Subcutaneous abdominal adipose tissue (tissue), 5 donors: ENCODE measurements around the gene LPIN3.

Experiments
- H3K27ac ChIP-seq: one replicate; pipeline ENCODE4 v1.7.0; 2013; ENCODE audit warnings: low read depth, mild to moderate bottlenecking, inconsistent platforms, low read length, moderate library complexity
- H3K27me3 ChIP-seq, 5 donors: one replicate each; pipeline ENCODE4 v1.7.0; 2013; ENCODE audit warnings: low read length in 5 of 5, inconsistent platforms in 1 of 5; ENCODE audit not compliant: control insufficient read depth in 5 of 5, insufficient read depth in 4 of 5
- H3K36me3 ChIP-seq, 5 donors: one replicate each; pipeline ENCODE4 v1.7.0; 2013; ENCODE audit warnings: low read length in 5 of 5; ENCODE audit not compliant: control insufficient read depth in 5 of 5, insufficient read depth in 5 of 5
- H3K4me1 ChIP-seq, 5 donors: one replicate each; pipeline ENCODE4 v1.7.0; 2013; ENCODE audit warnings: low read length in 5 of 5, mild to moderate bottlenecking in 3 of 5, moderate library complexity in 1 of 5; ENCODE audit not compliant: control insufficient read depth in 5 of 5, insufficient read depth in 5 of 5
- H3K4me3 ChIP-seq, 5 donors: one replicate each; pipeline ENCODE4 v1.7.0; 2013; ENCODE audit warnings: low read length in 5 of 5, low read depth in 1 of 5
- H3K9ac ChIP-seq, 5 donors: one replicate each; pipeline ENCODE4 v1.7.0; 2013; ENCODE audit warnings: low read length in 5 of 5, mild to moderate bottlenecking in 4 of 5, moderate library complexity in 3 of 5
- H3K9me3 ChIP-seq, 5 donors: one replicate each; pipeline ENCODE4 v1.7.0; 2013; ENCODE audit warnings: low read length in 5 of 5; ENCODE audit not compliant: control insufficient read depth in 5 of 5
- donor health status: healthy.
- donor health status: healthy.
- donor health status: healthy.
- donor health status: healthy.
- donor health status: healthy.

The LPIN3 gene

GRCh38 chr20:41340327-41341055, at the start of gene LPIN3:
Gene LPIN3 (plus strand): TSS chr20:41340821. CDS start chr20:41345804, 4,983 bp downstream.
- H3K36me3 ChIP-seq: peaks cover 0 to 3% (median 1%) of the 10 kb centered on the region in 5 donors
- peak within 1 kb of the TSS in 4 of 5 donors; percentile 62 to 83 (median 72) for H3K9ac ChIP-seq
- peaks cover 0 to 35% (median 26%) of the 10 kb centered on the region in 5 donors for H3K4me1 ChIP-seq
- H3K4me3 ChIP-seq: peak within 1 kb of the TSS; percentile 58 to 82 (median 61)
- H3K27ac ChIP-seq: peak within 1 kb of the TSS; percentile 70
- peaks cover 0 to 2% (median 0%) of the 10 kb centered on the region in 5 donors for H3K27me3 ChIP-seq
- H3K9me3 ChIP-seq: no peaks in the 10 kb centered on the region

GRCh38 chr20:41293269-41294037, 47.2 kb upstream of the LPIN3 start:
- Histone ChIP-seq H3K9me3 (no peaks in the 10 kb centered on the region), H3K4me3 (no peak overlapping the region), H3K9ac (no peak overlapping the region), H3K27me3 (no peaks in the 10 kb centered on the region), H3K36me3 (no peaks in the 10 kb centered on the region), H3K4me1 (peaks cover 0 to 14% (median 2%) of the 10 kb centered on the region in 5 donors), H3K27ac (no peak overlapping the region)

- no peak overlapping the region for H3K4me3 ChIP-seq
- no peaks in the 10 kb centered on the region for H3K36me3 ChIP-seq
- H3K27ac ChIP-seq: no peak overlapping the region
- H3K27me3 ChIP-seq: no peaks in the 10 kb centered on the region
- H3K4me1 ChIP-seq: peaks cover 0 to 21% (median 0%) of the 10 kb centered on the region in 5 donors
- no peaks in the 10 kb centered on the region for H3K9me3 ChIP-seq
- no peak overlapping the region for H3K9ac ChIP-seq
These were observed 40.7 kb upstream of the LPIN3 start for GRCh38 chr20:41299899-41300298.

- no peaks in the 10 kb centered on the region for H3K27me3 ChIP-seq
- no peak overlapping the region for H3K9ac ChIP-seq
- no peaks in the 10 kb centered on the region for H3K36me3 ChIP-seq
- H3K4me1 ChIP-seq: peaks cover 0 to 21% (median 0%) of the 10 kb centered on the region in 5 donors
- H3K9me3 ChIP-seq: no peaks in the 10 kb centered on the region
- no peak overlapping the region for H3K4me3 ChIP-seq
- no peak overlapping the region for H3K27ac ChIP-seq
These were observed 40.2 kb upstream of the LPIN3 start for GRCh38 chr20:41300383-41300782.

- H3K4me3 ChIP-seq: no peak overlapping the region
- H3K27me3 ChIP-seq: no peaks in the 10 kb centered on the region
- H3K36me3 ChIP-seq: no peaks in the 10 kb centered on the region
- H3K9ac ChIP-seq: no peak overlapping the region
- H3K27ac ChIP-seq: peak overlapping the region; percentile 10
- H3K4me1 ChIP-seq: peaks cover 0 to 21% (median 0%) of the 10 kb centered on the region in 5 donors
- no peaks in the 10 kb centered on the region for H3K9me3 ChIP-seq
These were observed 39.7 kb upstream of the LPIN3 start for GRCh38 chr20:41300886-41301285.

GRCh38 chr20:41304002-41304401, 36.6 kb upstream of the LPIN3 start:
- H3K27ac ChIP-seq: no peak overlapping the region
- H3K36me3 ChIP-seq: no peaks in the 10 kb centered on the region
- no peaks in the 10 kb centered on the region for H3K27me3 ChIP-seq
- peaks cover 0 to 32% (median 11%) of the 10 kb centered on the region in 5 donors for H3K4me1 ChIP-seq
- H3K9me3 ChIP-seq: no peaks in the 10 kb centered on the region
- H3K9ac ChIP-seq: no peak overlapping the region
- H3K4me3 ChIP-seq: no peak overlapping the region

- Histone ChIP-seq H3K9ac (no peak overlapping the region), H3K27ac (no peak overlapping the region), H3K4me1 (peaks cover 0 to 37% (median 14%) of the 10 kb centered on the region in 5 donors), H3K36me3 (no peaks in the 10 kb centered on the region), H3K27me3 (no peaks in the 10 kb centered on the region), H3K4me3 (no peak overlapping the region), H3K9me3 (no peaks in the 10 kb centered on the region)
These were observed 36.1 kb upstream of the LPIN3 start for GRCh38 chr20:41304424-41305079.

- Histone ChIP-seq H3K27me3 (no peaks in the 10 kb centered on the region), H3K4me1 (peaks cover 0 to 33% (median 21%) of the 10 kb centered on the region in 5 donors), H3K36me3 (no peaks in the 10 kb centered on the region), H3K4me3 (no peak overlapping the region), H3K9ac (no peak overlapping the region), H3K27ac (no peak overlapping the region), H3K9me3 (no peaks in the 10 kb centered on the region)
These were observed 34.4 kb upstream of the LPIN3 start for GRCh38 chr20:41306061-41306727.

GRCh38 chr20:41307021-41307420, 33.6 kb upstream of the LPIN3 start:
- no peaks in the 10 kb centered on the region for H3K9me3 ChIP-seq
- H3K36me3 ChIP-seq: no peaks in the 10 kb centered on the region
- H3K4me1 ChIP-seq: peaks cover 0 to 30% (median 21%) of the 10 kb centered on the region in 5 donors
- no peak overlapping the region for H3K9ac ChIP-seq
- no peaks in the 10 kb centered on the region for H3K27me3 ChIP-seq
- no peak overlapping the region for H3K4me3 ChIP-seq
- H3K27ac ChIP-seq: no peak overlapping the region
